LNCaP clone FGC (cell line): ENCODE data around the gene SP100.

Experiments
- DNase-seq: peaks from one replicate; pipeline ENCODE4 v3.0.0-alpha.2; 2011; ENCODE audit warnings: low read depth
- H3K4me3 ChIP-seq: 2 replicates; pipeline ENCODE4 v1.5.1; 2011; ENCODE audit warnings: mild to moderate bottlenecking, low read depth, low read length, control low read depth
- TF ChIP-seq, protein P1 (sequence below): IDR thresholded peaks from 2 replicates; pipeline ENCODE4 v1.5.1; 2012; ENCODE audit warnings: mild to moderate bottlenecking; ENCODE audit not compliant: control insufficient read depth, insufficient read depth; ENCODE audit errors: extremely low read depth

Gene SP100

DNA sequence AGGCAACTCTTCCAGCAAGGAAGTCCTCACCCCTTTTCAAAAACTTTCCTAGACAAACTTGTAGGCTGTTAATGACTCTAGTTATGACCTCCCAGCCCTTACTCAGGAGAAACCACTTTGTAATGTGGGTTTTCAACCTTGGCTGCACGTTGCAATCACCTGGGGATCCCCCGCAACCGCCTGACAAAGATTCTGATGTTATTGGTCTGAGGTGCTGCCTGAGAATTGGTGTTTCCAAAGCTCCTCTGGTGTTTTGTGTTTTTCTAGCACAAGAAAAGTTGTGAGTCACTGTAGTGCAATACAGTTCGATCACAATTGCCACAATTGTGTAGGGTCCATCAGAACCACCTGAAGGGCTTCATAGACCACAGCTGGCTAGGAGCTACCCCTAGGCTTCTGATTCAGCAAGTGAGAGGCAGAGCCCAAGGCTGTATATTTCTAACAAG, 121.6 kb downstream of the SP100 start:
- H3K4me3 ChIP-seq = no peak overlapping the region
- TF ChIP-seq, protein P1, sequence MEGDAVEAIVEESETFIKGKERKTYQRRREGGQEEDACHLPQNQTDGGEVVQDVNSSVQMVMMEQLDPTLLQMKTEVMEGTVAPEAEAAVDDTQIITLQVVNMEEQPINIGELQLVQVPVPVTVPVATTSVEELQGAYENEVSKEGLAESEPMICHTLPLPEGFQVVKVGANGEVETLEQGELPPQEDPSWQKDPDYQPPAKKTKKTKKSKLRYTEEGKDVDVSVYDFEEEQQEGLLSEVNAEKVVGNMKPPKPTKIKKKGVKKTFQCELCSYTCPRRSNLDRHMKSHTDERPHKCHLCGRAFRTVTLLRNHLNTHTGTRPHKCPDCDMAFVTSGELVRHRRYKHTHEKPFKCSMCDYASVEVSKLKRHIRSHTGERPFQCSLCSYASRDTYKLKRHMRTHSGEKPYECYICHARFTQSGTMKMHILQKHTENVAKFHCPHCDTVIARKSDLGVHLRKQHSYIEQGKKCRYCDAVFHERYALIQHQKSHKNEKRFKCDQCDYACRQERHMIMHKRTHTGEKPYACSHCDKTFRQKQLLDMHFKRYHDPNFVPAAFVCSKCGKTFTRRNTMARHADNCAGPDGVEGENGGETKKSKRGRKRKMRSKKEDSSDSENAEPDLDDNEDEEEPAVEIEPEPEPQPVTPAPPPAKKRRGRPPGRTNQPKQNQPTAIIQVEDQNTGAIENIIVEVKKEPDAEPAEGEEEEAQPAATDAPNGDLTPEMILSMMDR = no peak
- no peak for DNase-seq

DNA sequence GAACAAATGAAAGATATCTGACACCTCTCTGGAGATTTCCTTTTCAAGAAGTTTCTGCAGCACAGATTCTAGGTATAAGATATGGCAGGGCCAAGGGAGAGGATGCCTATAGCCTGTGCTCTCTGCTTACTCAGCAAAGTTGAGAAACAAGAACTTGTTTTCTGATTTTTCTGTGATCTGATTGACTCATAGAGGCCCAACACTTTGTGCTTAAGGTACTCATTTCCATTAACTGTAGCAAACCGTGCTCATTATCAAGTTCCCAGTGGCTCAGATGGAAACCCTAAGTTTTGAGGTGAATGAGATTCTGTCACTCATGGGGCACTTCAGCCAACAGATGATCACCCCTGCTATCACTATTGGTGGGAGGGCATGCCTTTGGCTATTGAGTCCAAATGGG, 124.3 kb downstream of the SP100 start:
- no peak for DNase-seq
- no peak overlapping the region for H3K4me3 ChIP-seq
- TF ChIP-seq, protein P1 = no peak

- no peak overlapping the region for H3K4me3 ChIP-seq
- no peak for DNase-seq
- TF ChIP-seq, protein P1 = no peak
Observed at GRCh38 chr2:230541934-230542380, 126.0 kb downstream of the SP100 start.

DNA sequence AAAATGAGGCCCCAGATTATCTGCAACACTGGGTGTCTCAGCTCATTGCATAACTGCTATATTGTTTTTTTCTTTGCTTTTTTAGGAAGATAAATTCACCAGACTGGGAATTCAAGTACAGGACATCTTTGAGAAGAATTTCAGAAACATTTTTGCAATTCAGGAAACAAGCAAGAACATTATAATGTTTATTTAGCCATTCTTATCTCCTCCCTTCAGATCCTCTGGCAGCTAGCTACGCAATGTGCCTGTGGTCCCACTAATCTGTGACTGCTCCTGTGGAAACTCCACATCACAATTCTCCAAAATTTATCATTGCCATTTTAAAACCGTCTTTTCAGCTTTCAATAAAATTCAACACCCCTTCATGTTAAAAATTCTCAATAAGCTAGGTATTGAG, 126.8 kb downstream of the SP100 start:
- DNase-seq = no peak
- H3K4me3 ChIP-seq = no peak overlapping the region
- TF ChIP-seq, protein P1 = no peak

GRCh38 chr2:230552181-230552580, 136.2 kb downstream of the SP100 start:
- DNase-seq = no peak
- TF ChIP-seq, protein P1 = no peak
- H3K4me3 ChIP-seq = no peak overlapping the region

GRCh38 chr2:230557065-230557464, 141.1 kb downstream of the SP100 start:
- no peak overlapping the region for H3K4me3 ChIP-seq
- no peak for DNase-seq
- TF ChIP-seq, protein P1 = no peak
